Stimulated activated CD4-positive, alpha-beta T cell treated with anti-CD3 and anti-CD28 coated beads, Interleukin-12 subunit alpha, Interleukin-12 subunit beta, amount 100 ng/mL, for 24 hours (primary cell): Measurements from ENCODE around the gene SLC28A1.

ENCODE experiments used
- DNase-seq, 2 experiments: peaks; one replicate each; pipeline ENCODE4 v3.0.0-alpha.2; 2020; ENCODE audit warnings: low read depth in 2 of 2

The SLC28A1 gene

GRCh38 chr15:84883916-84884781 lies at the start of gene SLC28A1:
TSS of gene SLC28A1 (plus strand) at chr15:84884662. CDS start at chr15:84887761, 3,099 bp downstream.
- DNase-seq = no peak

GRCh38 chr15:84834969-84835368 lies 49.5 kb upstream of the SLC28A1 start:
- no peak for DNase-seq

- no peak for DNase-seq
Measured at GRCh38 chr15:84835661-84836337, 48.7 kb upstream of the SLC28A1 start.

GRCh38 chr15:84836844-84837243 lies 47.6 kb upstream of the SLC28A1 start:
- DNase-seq = no peak

GRCh38 chr15:84839714-84840113 lies 44.7 kb upstream of the SLC28A1 start:
- DNase-seq = no peak

- DNase-seq = no peak
Measured at GRCh38 chr15:84840255-84840654, 44.2 kb upstream of the SLC28A1 start.

GRCh38 chr15:84840741-84841429 lies 43.6 kb upstream of the SLC28A1 start:
- DNase-seq = no peak

GRCh38 chr15:84842781-84843180 lies 41.7 kb upstream of the SLC28A1 start:
- DNase-seq = no peak

GRCh38 chr15:84844964-84845363 lies 39.5 kb upstream of the SLC28A1 start:
- DNase-seq = no peak

GRCh38 chr15:84845631-84846030 lies 38.8 kb upstream of the SLC28A1 start:
- DNase-seq = peak; percentile 5 to 42

GRCh38 chr15:84846269-84846668 lies 38.2 kb upstream of the SLC28A1 start:
- DNase-seq = no peak

- no peak for DNase-seq
Measured at GRCh38 chr15:84847382-84847781, 37.1 kb upstream of the SLC28A1 start.

GRCh38 chr15:84852212-84852611 lies 32.2 kb upstream of the SLC28A1 start:
- DNase-seq = no peak

GRCh38 chr15:84855136-84855535 lies 29.3 kb upstream of the SLC28A1 start:
- DNase-seq = no peak

GRCh38 chr15:84855765-84856164 lies 28.7 kb upstream of the SLC28A1 start:
- no peak for DNase-seq

GRCh38 chr15:84856731-84857417 lies 27.6 kb upstream of the SLC28A1 start:
- DNase-seq = no peak

- no peak for DNase-seq
Measured at GRCh38 chr15:84857418-84858004, 27.0 kb upstream of the SLC28A1 start.

GRCh38 chr15:84858231-84858630 lies 26.2 kb upstream of the SLC28A1 start:
- DNase-seq = no peak

GRCh38 chr15:84859144-84859543 lies 25.3 kb upstream of the SLC28A1 start:
- no peak for DNase-seq

GRCh38 chr15:84859651-84860050 lies 24.8 kb upstream of the SLC28A1 start:
- DNase-seq = no peak

GRCh38 chr15:84861781-84862180 lies 22.7 kb upstream of the SLC28A1 start:
- no peak for DNase-seq
